GM12878 (cell line): ENCODE data around the gene PCCA. TPM values are rescaled to one million over a fixed set of nuclear protein-coding genes. Genes with fewer than 3 reads are reported as not detected.

Experiments used
- ATAC-seq: fragments of 200-7000 bp; cut with Tn5 transposase; 3 replicates; pipeline ENCODE4 v1.9.1; 2020; ENCODE audit warnings: mild to moderate bottlenecking, moderate library complexity
- BruUV-seq: library from RNA; stranded (reverse); fragments of 400-500 nt; replicated peaks from 2 replicates; lab custom pipeline; 2021; lab: Mats Ljungman, UMichigan
- CTCF ChIA-PET: fragments of 300-600 bp; sonication (Branson Sonifier 250); formaldehyde crosslinking; extraction: SDS; loops from one replicate; lab custom pipeline; 2021; ENCODE audit warnings: inconsistent platforms; lab: Yijun Ruan, JAX
- POLR2A ChIA-PET: fragments of 350-600 bp; formaldehyde crosslinking; extraction: SDS; loops from one replicate; lab custom pipeline; 2021; ENCODE audit warnings: inconsistent platforms; lab: Charles Lee
- RAD21 ChIA-PET: fragments of 300-600 bp; sonication (Branson Sonifier 250); formaldehyde crosslinking; loops from one replicate; lab custom pipeline; 2023; ENCODE audit warnings: antibody characterized with exemption; ENCODE audit not compliant: unreplicated experiment; lab: Charles Lee
- SMC1A ChIA-PET: fragments of 300-600 bp; sonication (Branson Sonifier 250); formaldehyde crosslinking; loops from one replicate; lab custom pipeline; 2023; ENCODE audit not compliant: unreplicated experiment, uncharacterized antibody; lab: Charles Lee
- DNase-seq: peaks from one replicate; pipeline ENCODE4 v3.0.0-alpha.2; 2011; ENCODE audit warnings: low read depth, low spot score
- FAIRE-seq: peaks from 3 replicates; lab custom pipeline; 2011; peaks lifted over from hg19 to GRCh38; lab: Jason Lieb, UNC
- H2AFZ ChIP-seq: 2 replicates; pipeline ENCODE4 v1.6.0; 2011; ENCODE audit warnings: low read depth, low read length, control low read depth; ENCODE audit not compliant: control insufficient read depth
- H3K27ac ChIP-seq: 2 replicates; pipeline ENCODE4 v1.5.1; 2011; ENCODE audit warnings: control low read depth; ENCODE audit not compliant: control insufficient read depth, insufficient read depth
- H3K27me3 ChIP-seq, 2 experiments: replicated peaks in 1 of 2; 2 replicates each; pipeline versions ENCODE4 v1.6.0 to v1.6.1; 2011; ENCODE audit warnings: low read length in 1 of 2; ENCODE audit not compliant: control insufficient read depth in 2 of 2, insufficient read depth in 2 of 2
- H3K36me3 ChIP-seq, 2 experiments: 2 replicates each; pipeline ENCODE4 v1.5.1; 2011; ENCODE audit warnings: low read length in 1 of 2; ENCODE audit not compliant: control insufficient read depth in 2 of 2, insufficient read depth in 2 of 2
- H3K4me1 ChIP-seq: 2 replicates; pipeline ENCODE4 v1.6.1; 2011; ENCODE audit warnings: mild to moderate bottlenecking, low read length, moderate library complexity, mixed read lengths; ENCODE audit not compliant: control insufficient read depth, insufficient read depth
- H3K4me2 ChIP-seq: 2 replicates; pipeline ENCODE4 v1.6.0; 2011; ENCODE audit warnings: control low read depth; ENCODE audit not compliant: control insufficient read depth, insufficient read depth
- H3K4me3 ChIP-seq: fragments of 200-600 bp; sonication (generic); 2 replicates; pipeline ENCODE4 v1.5.1; 2016
- H3K79me2 ChIP-seq: 2 replicates; pipeline ENCODE4 v1.6.0; 2011; ENCODE audit warnings: low read length; ENCODE audit not compliant: control insufficient read depth, insufficient read depth
- H3K9ac ChIP-seq: 2 replicates; pipeline ENCODE4 v1.8.0; 2011; ENCODE audit warnings: low read length, control low read depth, mixed read lengths; ENCODE audit not compliant: control insufficient read depth, insufficient read depth
- H3K9me3 ChIP-seq: replicated peaks from 3 replicates; pipeline ENCODE4 v1.5.1; 2011; ENCODE audit warnings: mild to moderate bottlenecking, low read length; ENCODE audit not compliant: control insufficient read depth, insufficient read depth
- H4K20me1 ChIP-seq: 2 replicates; pipeline ENCODE4 v1.6.0; 2011; ENCODE audit not compliant: control insufficient read depth, insufficient read depth
- BCL11A ChIP-seq: IDR thresholded peaks from 2 replicates; pipeline ENCODE4 v1.6.1; 2011; ENCODE audit warnings: low read depth, low read length
- CBFB ChIP-seq: IDR thresholded peaks from 2 replicates; pipeline ENCODE4 v1.6.1; 2016; ENCODE audit warnings: antibody characterized with exemption, low read depth
- CEBPB ChIP-seq, 2 experiments: fragments of 150-350 bp in 1 of 2; IDR thresholded peaks; 2 replicates each; pipeline ENCODE4 v1.6.1; 2012 to 2014; ENCODE audit warnings: low read depth in 2 of 2, low read length in 2 of 2, borderline replicate concordance in 1 of 2, inconsistent platforms in 1 of 2
- FOXK2 ChIP-seq: fragments of 450-650 bp; IDR thresholded peaks from 2 replicates; pipeline ENCODE4 v1.6.1; 2017; ENCODE audit warnings: mild to moderate bottlenecking, moderate library complexity
- HDGF ChIP-seq: fragments of 450-650 bp; IDR thresholded peaks from 2 replicates; pipeline ENCODE4 v1.6.1; 2016; ENCODE audit warnings: antibody characterized with exemption
- JUNB ChIP-seq: IDR thresholded peaks from 2 replicates; pipeline ENCODE4 v1.6.1; 2016; ENCODE audit warnings: antibody characterized with exemption, mild to moderate bottlenecking
- KDM1A ChIP-seq: fragments of 200-600 bp; sonication (generic); IDR thresholded peaks from 2 replicates; pipeline ENCODE4 v1.6.1; 2016; ENCODE audit warnings: borderline replicate concordance
- MEF2B ChIP-seq: fragments of 450-650 bp; IDR thresholded peaks from 2 replicates; pipeline ENCODE4 v1.6.1; 2018; ENCODE audit warnings: mild to moderate bottlenecking, moderate library complexity; ENCODE audit not compliant: partially characterized antibody, poor library complexity, severe bottlenecking
- MTA3 ChIP-seq: IDR thresholded peaks from 2 replicates; pipeline ENCODE4 v1.6.1; 2012; ENCODE audit warnings: low read length, inconsistent platforms, borderline replicate concordance
- MXI1 ChIP-seq: fragments of 150-350 bp; IDR thresholded peaks from 2 replicates; pipeline ENCODE4 v1.6.1; 2011; ENCODE audit warnings: low read depth, mild to moderate bottlenecking, inconsistent platforms, low read length, improper control_type of control experiment
- NR2C1 ChIP-seq: fragments of 450-650 bp; IDR thresholded peaks from 2 replicates; pipeline ENCODE4 v1.6.1; 2017; ENCODE audit warnings: antibody characterized with exemption, mild to moderate bottlenecking, moderate library complexity
- RBBP5 ChIP-seq: fragments of 200-600 bp; sonication (generic); conservative IDR thresholded peaks from 2 replicates; pipeline ENCODE4 v1.6.1; 2016
- SMAD1 ChIP-seq: fragments of 450-650 bp; IDR thresholded peaks from 2 replicates; pipeline ENCODE4 v1.6.1; 2018; ENCODE audit warnings: mild to moderate bottlenecking, low read depth; ENCODE audit not compliant: partially characterized antibody
- YY1 ChIP-seq: IDR thresholded peaks from 2 replicates; pipeline ENCODE4 v1.6.1; 2011; ENCODE audit warnings: low read depth, mild to moderate bottlenecking, low read length
- WGBS: methylation state at CpG from one replicate; pipeline ENCODE4 v1.1.6; 2016; ENCODE audit warnings: low lambda C conversion rate; ENCODE audit not compliant: insufficient replicate concordance, insufficient coverage; ENCODE audit errors: missing lambda C conversion rate; 5-methylcytosine and 5-hydroxymethylcytosine counted together
- in situ Hi-C: fragments of 300-500 bp; cut with MboI; formaldehyde crosslinking; loops from 9 replicates; pipeline ENCODE4 v1.14.3; 2018; ENCODE audit warnings: mixed read lengths
- intact Hi-C: fragments of 100-400 bp; cut with micrococcal nuclease; formaldehyde crosslinking; loops from one replicate; pipeline ENCODE4 v1.14.2; 2022; ENCODE audit not compliant: unreplicated experiment
- polyA plus RNA-seq, 11 experiments: library from polyadenylated mRNA; depleted of rRNA in 4 of 11; unstranded in 6 of 11; stranded (reverse) in 5 of 11; fragments of >200 nt; fragmentation: Nextera tagmentation in 4 of 11; fragmentation: Illumina TruSeq in 1 of 11; extraction: Ambion mirVana in 4 of 11; extraction: Trizol in 1 of 11; gene quantifications; 1 replicate in 1 of 11; 2 replicates in 10 of 11; pipeline versions ENCODE4 v1.2.1 to v1.2.3, GENCODE V29; 2011 to 2016; ENCODE audit warnings: inconsistent platforms in 2 of 11, missing spikeins in 2 of 11, low read depth in 1 of 11
- total RNA-seq, 4 experiments: library from RNA; depleted of rRNA in 3 of 4; stranded (reverse); fragments of >200 nt in 3 of 4; fragmentation: Illumina TruSeq in 1 of 4; extraction: Trizol in 1 of 4; gene quantifications; 2 replicates each; pipeline versions ENCODE4 v1.2.1 to v1.2.3, GENCODE V29; 2013 to 2021
- TF ChIP-seq, protein P1 (sequence below): IDR thresholded peaks from 2 replicates; pipeline ENCODE4 v1.6.1; 2011; ENCODE audit warnings: borderline replicate concordance, low read depth, mild to moderate bottlenecking, moderate library complexity, mixed read lengths, low read length; ENCODE audit not compliant: insufficient read depth; ENCODE audit errors: extremely low read length

The PCCA gene
- total and polyA plus RNA-seq, 10 of the 15 experiments (the other 5 are each of a cell fraction or from before 2014, with no cell fraction given): 5.9 to 18.2 (median 12.4) TPM

DNA sequence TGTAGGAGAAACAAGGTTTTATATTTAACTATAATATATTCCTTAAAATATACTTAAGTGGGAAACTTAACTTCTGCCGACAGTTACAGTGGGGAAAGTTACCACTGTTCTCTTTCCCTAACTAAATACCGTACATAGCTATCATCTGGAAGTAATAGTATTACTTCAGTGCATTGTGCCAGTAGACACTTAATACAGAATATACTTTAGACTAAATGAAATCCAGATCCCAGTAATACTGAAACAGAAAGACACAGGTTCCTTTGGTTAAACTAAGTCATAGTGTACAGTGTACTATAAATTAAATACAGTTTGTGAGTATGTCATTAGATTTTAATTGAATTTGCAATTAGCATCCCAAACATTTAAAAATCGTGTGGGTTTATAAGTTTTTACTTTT lies 107.5 kb downstream of the PCCA start:
- RAD21 ChIA-PET: interaction anchor here (1.0 to 1.4 kb wide), 2 partner anchors 10 to 19 kb away, joined by 3 read pairs; no protein-coding TSS in a partner anchor
- H3K79me2 ChIP-seq: no peaks in the 10 kb centered on the region
- H3K4me1 ChIP-seq: no peaks in the 10 kb centered on the region
- no peak for TF ChIP-seq SMAD1
- TF ChIP-seq NR2C1: no peak
- TF ChIP-seq HDGF: no peak
- TF ChIP-seq CBFB: no peak
- no peak for TF ChIP-seq FOXK2
- TF ChIP-seq YY1: no peak
- TF ChIP-seq JUNB: no peak; the same call in 1 of the 2 replicates
- no peak for TF ChIP-seq RBBP5
- TF ChIP-seq MXI1: no peak
- TF ChIP-seq, protein P1, sequence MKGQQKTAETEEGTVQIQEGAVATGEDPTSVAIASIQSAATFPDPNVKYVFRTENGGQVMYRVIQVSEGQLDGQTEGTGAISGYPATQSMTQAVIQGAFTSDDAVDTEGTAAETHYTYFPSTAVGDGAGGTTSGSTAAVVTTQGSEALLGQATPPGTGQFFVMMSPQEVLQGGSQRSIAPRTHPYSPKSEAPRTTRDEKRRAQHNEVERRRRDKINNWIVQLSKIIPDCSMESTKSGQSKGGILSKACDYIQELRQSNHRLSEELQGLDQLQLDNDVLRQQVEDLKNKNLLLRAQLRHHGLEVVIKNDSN: no peak
- TF ChIP-seq BCL11A: no peak
- no peak for TF ChIP-seq MTA3
- TF ChIP-seq MEF2B: no peak
- no peak for TF ChIP-seq KDM1A
- no peak for TF ChIP-seq CEBPB (IDR thresholded peaks at IDR 0.05; ENCODE audit: borderline replicate concordance in 1 of 2, low read depth in 2 of 2, low read length in 2 of 2)
- no peak overlapping the region for H3K9ac ChIP-seq
- no peak for FAIRE-seq
- peak; percentile 27; the same call in 1 of the 3 replicates for ATAC-seq
- no peaks in the 10 kb centered on the region for H3K9me3 ChIP-seq
- no peaks in the 10 kb centered on the region for H3K36me3 ChIP-seq
- no peak overlapping the region for H2AFZ ChIP-seq
- intact Hi-C loops (no loop called here), in situ Hi-C loops (no loop called here)
- H3K4me2 ChIP-seq: no peak overlapping the region
- no peaks in the 10 kb centered on the region for H4K20me1 ChIP-seq
- BruUV-seq: no TSS peak
- no peak overlapping the region for H3K4me3 ChIP-seq
- SMC1A ChIA-PET: no interaction called here
- no peak for DNase-seq
- POLR2A ChIA-PET: no interaction called here
- no peaks in the 10 kb centered on the region for H3K27me3 ChIP-seq
- no peak overlapping the region for H3K27ac ChIP-seq
- WGBS: 61% methylated on average over 3 of the region's 3 CpGs
- CTCF ChIA-PET: interaction anchor here (1.7 kb wide), 1 partner anchor 107 kb away, joined by 5 read pairs; the partner anchor contains the start of gene PCCA
